ENCODE data around the gene NPTXR. TPM values are rescaled to one million over a fixed set of nuclear protein-coding genes. Genes with fewer than 3 reads are reported as not detected.

NPTXR gene
- total RNA-seq, 2 experiments from 2014 or later: 5.9 to 6.8 TPM

- ATAC-seq (ENCODE audit: low read depth) (no peak), DNase-seq (no peak)
- no peak overlapping the region for H3K27ac Mint-ChIP-seq
- peaks cover 39% of the 10 kb centered on the region for H3K27me3 Mint-ChIP-seq
- POLR2A ChIA-PET: no interaction called here
- peaks cover 5% of the 10 kb centered on the region for H3K4me1 Mint-ChIP-seq
- no peaks in the 10 kb centered on the region for H3K36me3 Mint-ChIP-seq
- H3K9me3 Mint-ChIP-seq: no peaks in the 10 kb centered on the region
- H3K4me3 Mint-ChIP-seq: no peak overlapping the region
These were observed 3.7 kb downstream of the NPTXR start for GRCh38 chr22:38840129-38840528.

DNA sequence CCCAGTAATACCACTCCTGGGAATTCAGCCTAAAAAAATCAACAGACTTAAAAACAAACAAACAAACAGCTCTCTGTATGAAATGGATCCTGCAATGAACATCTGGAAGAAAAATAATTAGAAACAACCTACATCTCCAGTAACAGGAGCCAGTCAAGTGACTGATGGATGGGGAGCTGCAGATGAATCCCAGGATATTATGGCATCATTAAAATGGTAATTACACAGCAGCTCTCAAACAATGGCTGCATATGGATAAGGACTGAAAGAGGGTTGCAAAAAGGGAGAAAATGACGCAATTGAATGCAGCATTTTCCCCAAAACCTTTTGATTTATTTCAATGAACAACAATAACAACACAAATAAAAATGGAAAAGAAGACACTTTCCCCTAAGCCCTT, 4.1 kb downstream of the NPTXR start:
- DNase-seq (no peak), ATAC-seq (ENCODE audit: low read depth) (no peak)
- no peaks in the 10 kb centered on the region for H3K9me3 Mint-ChIP-seq
- no peak overlapping the region for H3K4me3 Mint-ChIP-seq
- POLR2A ChIA-PET: no interaction called here
- no peak overlapping the region for H3K27ac Mint-ChIP-seq
- H3K27me3 Mint-ChIP-seq: peaks cover 34% of the 10 kb centered on the region
- H3K36me3 Mint-ChIP-seq: no peaks in the 10 kb centered on the region
- H3K4me1 Mint-ChIP-seq: peaks cover 5% of the 10 kb centered on the region

DNA sequence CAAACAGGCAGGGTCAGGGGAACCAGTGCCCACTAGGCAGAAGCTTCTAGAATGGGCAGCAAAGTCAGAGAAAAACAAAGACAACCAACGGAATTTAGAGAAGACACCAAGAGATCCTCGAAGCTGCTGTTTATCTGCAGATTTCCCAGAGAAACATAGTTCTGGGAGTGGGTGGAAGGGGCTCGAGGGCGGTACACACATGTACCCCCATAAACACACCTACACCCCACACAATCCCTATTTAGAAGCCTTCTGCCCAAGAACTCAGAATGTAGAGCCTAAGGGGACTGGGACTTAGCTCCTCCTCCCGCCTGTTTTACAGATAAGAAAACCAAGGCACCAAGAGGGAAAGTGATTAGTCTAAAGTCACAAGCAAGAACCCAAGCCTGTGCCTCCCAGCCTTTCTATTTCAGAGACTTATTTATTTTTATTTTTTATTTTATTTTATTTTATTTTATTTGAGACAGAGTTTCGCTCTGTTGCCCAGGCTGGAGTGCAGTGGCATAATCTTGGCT, 6.4 kb downstream of the NPTXR start:
- DNase-seq: no peak
- no peak for ATAC-seq (ENCODE audit: low read depth)
- H3K27ac Mint-ChIP-seq: no peak overlapping the region
- H3K27me3 Mint-ChIP-seq: peaks cover 24% of the 10 kb centered on the region
- H3K4me3 Mint-ChIP-seq: no peak overlapping the region
- POLR2A ChIA-PET: no interaction called here
- no peaks in the 10 kb centered on the region for H3K36me3 Mint-ChIP-seq
- peaks cover 5% of the 10 kb centered on the region for H3K4me1 Mint-ChIP-seq
- no peaks in the 10 kb centered on the region for H3K9me3 Mint-ChIP-seq

- peaks cover 12% of the 10 kb centered on the region for H3K27me3 Mint-ChIP-seq
- no peak for ATAC-seq (ENCODE audit: low read depth)
- H3K9me3 Mint-ChIP-seq: no peaks in the 10 kb centered on the region
- POLR2A ChIA-PET: interaction anchor here (0.5 kb wide), 1 partner anchor 450 kb away, joined by 5 read pairs; no protein-coding TSS in a partner anchor
- H3K4me1 Mint-ChIP-seq: peaks cover 2% of the 10 kb centered on the region
- H3K27ac Mint-ChIP-seq: no peak overlapping the region
- no peak for DNase-seq
- H3K36me3 Mint-ChIP-seq: no peaks in the 10 kb centered on the region
- no peak overlapping the region for H3K4me3 Mint-ChIP-seq
These were observed 7.9 kb downstream of the NPTXR start for GRCh38 chr22:38835888-38836301.

DNA sequence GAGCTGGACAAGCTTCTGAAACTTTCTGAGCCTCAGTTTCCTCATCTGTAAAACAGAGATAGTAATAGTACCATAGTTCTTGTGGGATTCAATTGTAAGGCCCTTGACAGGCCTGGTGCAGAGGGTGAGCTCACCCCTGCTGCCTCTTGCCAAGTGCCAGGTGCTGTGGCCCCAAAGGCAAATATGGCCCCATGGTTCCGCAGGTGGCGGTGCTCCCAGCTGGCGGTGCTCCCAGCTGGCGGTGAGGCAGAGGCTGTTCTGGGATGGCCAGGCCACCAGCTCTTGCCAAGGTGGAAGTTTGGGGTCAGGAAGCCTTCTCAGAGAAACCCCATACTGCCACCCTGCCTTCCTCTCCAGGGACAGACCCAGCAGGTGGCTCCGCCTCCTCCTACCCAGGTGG, 8.8 kb downstream of the NPTXR start:
- Mint-ChIP-seq H3K36me3 (no peaks in the 10 kb centered on the region), H3K9me3 (no peaks in the 10 kb centered on the region), H3K27me3 (peaks cover 3% of the 10 kb centered on the region), H3K4me3 (no peak overlapping the region), H3K4me1 (no peaks in the 10 kb centered on the region), H3K27ac (no peak overlapping the region)
- POLR2A ChIA-PET: no interaction called here
- ATAC-seq (ENCODE audit: low read depth) (no peak), DNase-seq (no peak)

DNA sequence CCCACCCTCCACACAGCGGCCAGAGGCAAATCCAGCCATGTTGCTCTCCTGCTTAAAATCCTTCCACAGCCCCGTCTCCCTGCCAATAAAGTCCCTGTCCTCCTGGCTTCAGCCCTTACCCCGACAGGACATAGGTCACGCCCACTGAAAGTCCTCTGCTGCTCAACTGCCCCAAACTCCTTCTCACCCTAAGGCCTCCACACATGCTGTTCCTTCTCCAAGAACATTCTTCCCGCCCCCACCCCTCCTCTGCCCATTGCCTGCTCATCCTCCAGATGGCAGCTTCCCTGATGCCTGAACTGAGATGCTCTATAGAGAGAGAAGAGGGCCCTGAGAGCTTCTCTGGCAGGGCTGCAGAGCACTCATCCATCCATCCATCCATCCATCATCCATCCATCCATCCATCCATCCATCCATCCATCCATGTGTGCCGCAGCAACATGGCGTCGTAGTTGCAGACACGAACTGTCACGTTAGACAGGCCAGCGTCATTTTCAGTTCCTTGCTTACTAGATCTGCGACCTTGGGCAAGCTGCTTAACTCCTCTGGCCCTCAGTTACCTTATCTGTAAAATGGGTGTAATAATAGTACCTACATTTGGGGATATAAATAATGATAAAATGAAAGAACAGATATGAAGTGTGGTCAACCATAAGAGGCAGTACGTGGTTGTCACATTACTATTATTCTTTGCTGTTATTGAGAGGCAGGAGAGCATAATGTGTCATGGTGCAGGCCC, 9.4 kb downstream of the NPTXR start:
- no peak overlapping the region for H3K27ac Mint-ChIP-seq
- POLR2A ChIA-PET: interaction anchor here (0.6 kb wide), 1 partner anchor 29 kb away, joined by 4 read pairs; no protein-coding TSS in a partner anchor
- no peaks in the 10 kb centered on the region for H3K27me3 Mint-ChIP-seq
- H3K36me3 Mint-ChIP-seq: no peaks in the 10 kb centered on the region
- H3K9me3 Mint-ChIP-seq: no peaks in the 10 kb centered on the region
- ATAC-seq (ENCODE audit: low read depth) (no peak), DNase-seq (no peak)
- H3K4me1 Mint-ChIP-seq: no peaks in the 10 kb centered on the region
- H3K4me3 Mint-ChIP-seq: no peak overlapping the region

DNA sequence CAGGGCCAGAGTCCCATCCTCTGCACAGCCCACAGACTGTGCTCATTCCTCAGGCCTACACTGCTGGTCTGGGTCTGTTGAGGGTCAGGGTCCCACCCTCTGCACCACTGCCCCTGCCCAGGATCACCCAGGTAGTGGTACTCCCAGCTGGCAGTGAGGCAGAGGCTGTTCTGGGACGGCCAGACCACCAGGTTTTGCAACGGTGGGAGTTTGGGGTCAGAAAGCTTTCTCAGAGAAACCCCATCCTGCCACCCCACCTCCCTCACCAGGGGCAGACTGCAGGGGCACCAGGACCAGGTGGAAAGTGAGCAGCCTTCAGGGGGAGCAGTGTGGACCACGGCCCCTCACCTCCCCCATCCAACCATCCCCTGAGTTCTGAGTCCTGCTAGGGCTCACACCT, 10.8 kb downstream of the NPTXR start:
- POLR2A ChIA-PET: no interaction called here
- Mint-ChIP-seq H3K27ac (no peak overlapping the region), H3K9me3 (no peaks in the 10 kb centered on the region), H3K36me3 (no peaks in the 10 kb centered on the region), H3K4me3 (no peak overlapping the region), H3K4me1 (no peaks in the 10 kb centered on the region), H3K27me3 (no peaks in the 10 kb centered on the region)
- ATAC-seq (ENCODE audit: low read depth) (no peak), DNase-seq (no peak)

GRCh38 chr22:38832005-38832978, 11.5 kb downstream of the NPTXR start:
- no peaks in the 10 kb centered on the region for H3K27me3 Mint-ChIP-seq
- POLR2A ChIA-PET: no interaction called here
- no peak overlapping the region for H3K4me3 Mint-ChIP-seq
- H3K4me1 Mint-ChIP-seq: no peaks in the 10 kb centered on the region
- no peaks in the 10 kb centered on the region for H3K9me3 Mint-ChIP-seq
- no peaks in the 10 kb centered on the region for H3K36me3 Mint-ChIP-seq
- H3K27ac Mint-ChIP-seq: no peak overlapping the region
- ATAC-seq (ENCODE audit: low read depth) (no peak), DNase-seq (no peak)

GRCh38 chr22:38831166-38831945, 12.5 kb downstream of the NPTXR start:
- Mint-ChIP-seq H3K36me3 (no peaks in the 10 kb centered on the region), H3K27me3 (no peaks in the 10 kb centered on the region), H3K4me3 (no peak overlapping the region), H3K4me1 (no peaks in the 10 kb centered on the region), H3K9me3 (no peaks in the 10 kb centered on the region), H3K27ac (no peak overlapping the region)
- POLR2A ChIA-PET: no interaction called here
- ATAC-seq (ENCODE audit: low read depth) (no peak), DNase-seq (no peak)

DNA sequence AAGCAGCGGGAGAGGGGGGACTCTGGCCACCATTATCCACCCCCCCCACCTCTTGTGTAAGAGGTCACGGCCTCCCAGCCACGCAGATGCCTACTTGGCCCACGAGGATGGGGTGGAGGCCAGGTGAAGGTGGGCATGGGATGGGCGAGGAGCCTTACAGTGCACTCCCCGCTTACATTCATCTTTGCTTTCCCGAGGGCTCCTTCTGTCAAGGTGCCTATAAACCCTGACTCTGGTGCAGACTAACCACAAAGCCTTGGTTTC, 13.1 kb downstream of the NPTXR start:
- no peaks in the 10 kb centered on the region for H3K36me3 Mint-ChIP-seq
- DNase-seq (no peak), ATAC-seq (ENCODE audit: low read depth) (no peak)
- no peaks in the 10 kb centered on the region for H3K9me3 Mint-ChIP-seq
- H3K27ac Mint-ChIP-seq: no peak overlapping the region
- no peaks in the 10 kb centered on the region for H3K27me3 Mint-ChIP-seq
- H3K4me3 Mint-ChIP-seq: no peak overlapping the region
- POLR2A ChIA-PET: no interaction called here
- H3K4me1 Mint-ChIP-seq: no peaks in the 10 kb centered on the region

DNA sequence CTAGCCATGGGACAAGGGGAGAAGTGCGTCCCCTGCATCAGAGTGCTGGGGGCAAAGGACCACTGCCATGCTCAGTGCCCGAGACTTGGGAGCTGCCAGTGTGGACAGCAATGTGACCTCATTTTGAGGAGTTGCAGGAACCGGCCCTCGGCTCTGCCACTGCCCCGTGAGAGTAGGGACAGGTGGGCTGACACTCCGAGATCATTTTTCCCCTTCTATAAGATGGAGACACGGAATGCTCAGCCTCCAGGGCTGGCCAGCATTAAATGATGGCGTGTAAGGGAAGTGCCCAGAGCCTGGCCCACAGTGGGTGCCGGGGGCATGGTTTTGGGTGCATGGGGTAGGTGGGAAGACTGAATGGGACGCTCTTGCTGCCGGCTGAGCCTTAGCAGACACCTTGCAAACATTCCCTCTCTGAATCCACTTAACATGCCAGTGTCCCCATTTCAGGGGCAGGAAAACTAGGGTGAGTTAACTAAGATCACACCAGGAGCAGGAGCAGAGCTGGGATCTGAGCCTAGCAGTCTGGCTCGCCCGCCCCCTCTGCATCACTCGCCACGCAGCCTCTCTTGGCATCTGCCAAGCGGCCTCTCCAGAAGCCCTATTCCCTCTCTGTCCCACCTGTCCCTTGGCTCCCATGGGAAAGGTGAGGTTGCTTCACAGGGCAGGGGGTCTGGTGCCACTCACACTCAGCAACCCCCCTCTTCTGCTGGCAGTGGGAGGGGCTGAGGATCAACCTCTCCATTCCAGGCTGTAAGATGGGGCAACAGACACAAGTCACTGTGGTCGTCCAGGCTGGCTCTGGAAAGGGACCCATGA, 13.6 kb downstream of the NPTXR start:
- ATAC-seq (ENCODE audit: low read depth) (no peak), DNase-seq (no peak)
- Mint-ChIP-seq H3K36me3 (no peaks in the 10 kb centered on the region), H3K4me1 (no peaks in the 10 kb centered on the region), H3K27me3 (no peaks in the 10 kb centered on the region), H3K27ac (no peak overlapping the region), H3K9me3 (no peaks in the 10 kb centered on the region), H3K4me3 (no peak overlapping the region)
- POLR2A ChIA-PET: interaction anchor here (0.5 kb wide), 1 partner anchor 18 kb away, joined by 3 read pairs; no protein-coding TSS in a partner anchor

DNA sequence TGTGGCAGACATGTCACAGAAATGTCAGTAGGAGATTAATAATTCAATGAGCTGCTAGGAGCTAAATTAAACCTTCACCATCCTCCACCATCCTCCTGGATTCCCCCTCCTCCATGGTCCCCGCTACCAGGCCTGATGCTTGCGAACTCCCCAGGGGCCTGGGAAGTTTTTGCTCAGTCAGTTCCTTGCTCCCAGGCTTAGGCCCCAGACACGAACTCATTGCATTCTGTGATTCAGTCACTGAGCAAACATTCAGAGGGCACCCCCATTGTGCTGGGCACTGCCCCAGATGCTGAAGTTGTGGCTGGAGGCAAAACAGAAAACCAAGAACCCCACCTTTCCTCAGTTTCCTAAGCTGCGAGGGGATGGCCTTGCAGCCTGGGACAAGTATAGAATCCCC, 14.3 kb downstream of the NPTXR start:
- Mint-ChIP-seq H3K4me3 (no peak overlapping the region), H3K4me1 (no peaks in the 10 kb centered on the region), H3K36me3 (no peaks in the 10 kb centered on the region), H3K27me3 (no peaks in the 10 kb centered on the region), H3K9me3 (no peaks in the 10 kb centered on the region), H3K27ac (no peak overlapping the region)
- POLR2A ChIA-PET: interaction anchor here (0.5 to 0.6 kb wide), 2 partner anchors 15 to 17 kb away, joined by 3 read pairs; no protein-coding TSS in a partner anchor
- DNase-seq (no peak), ATAC-seq (ENCODE audit: low read depth) (no peak)

Measured in activated naive CD8-positive, alpha-beta T cell treated with anti-CD3 and anti-CD28 coated beads, Interleukin-2, amount 10 ng/mL, durations not matched to agents 7 days and 5 days (primary cell).